GM19452 (cell line): ENCODE measurements around the gene TJP2.

Experiments
- ATAC-seq: cut with Tn5 transposase; IDR thresholded peaks from one replicate; pipeline ENCODE4 v1.9.1; 2021; ENCODE audit not compliant: unreplicated experiment

TJP2 gene

DNA sequence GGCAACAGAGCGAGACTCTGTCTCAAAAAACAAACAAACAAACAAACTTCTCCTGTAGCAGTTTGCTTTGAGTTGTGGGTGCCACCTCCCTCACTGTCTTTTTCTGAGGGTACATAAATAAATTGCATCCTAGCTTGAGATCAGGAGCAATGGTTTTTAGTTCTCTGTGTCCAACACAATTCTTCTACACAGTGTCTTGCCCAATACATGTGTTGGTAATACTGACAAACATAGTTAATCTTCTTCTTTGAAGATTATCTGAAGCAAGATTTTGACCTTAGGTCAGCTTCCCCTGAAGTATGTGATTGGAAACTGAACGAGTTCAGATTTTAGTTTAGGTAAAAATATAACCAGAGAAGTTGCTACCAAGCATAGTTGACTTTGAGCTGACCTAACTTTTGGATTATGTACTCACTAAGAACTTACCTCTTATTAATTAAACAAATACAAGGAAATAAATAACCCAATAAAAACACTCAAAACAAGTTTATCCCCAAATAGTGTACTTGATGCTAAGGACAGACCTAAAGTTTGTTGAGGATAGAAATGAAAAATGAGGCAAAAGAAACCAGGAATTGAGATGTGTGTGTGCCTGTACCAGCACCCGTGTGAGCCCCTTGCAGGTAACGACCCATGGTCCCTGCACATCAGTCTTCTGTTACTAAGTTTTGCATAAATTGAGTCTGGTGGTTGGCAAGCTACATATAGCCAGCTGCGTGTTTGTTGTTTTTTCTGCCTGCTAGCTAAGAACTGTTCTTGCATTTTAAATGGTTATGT is 16.2 kb downstream of the TJP2 start:
- ATAC-seq = peak; percentile 74

DNA sequence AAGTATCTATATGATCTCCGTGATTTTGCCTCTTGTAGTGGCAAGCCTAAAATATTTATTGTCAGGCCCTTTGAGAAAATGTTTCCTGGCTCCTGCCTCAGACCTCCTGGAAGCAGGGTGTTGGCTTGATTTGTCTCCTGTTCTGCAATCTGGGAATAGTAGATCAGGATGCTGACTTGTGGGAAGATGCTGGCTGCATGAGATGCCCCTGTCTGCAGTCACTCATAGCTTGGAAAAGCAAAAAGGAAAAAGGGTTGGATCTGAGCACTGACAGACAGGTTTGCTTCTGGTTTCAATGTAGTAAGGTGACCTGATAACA is 16.7 kb downstream of the TJP2 start:
- no peak for ATAC-seq

DNA sequence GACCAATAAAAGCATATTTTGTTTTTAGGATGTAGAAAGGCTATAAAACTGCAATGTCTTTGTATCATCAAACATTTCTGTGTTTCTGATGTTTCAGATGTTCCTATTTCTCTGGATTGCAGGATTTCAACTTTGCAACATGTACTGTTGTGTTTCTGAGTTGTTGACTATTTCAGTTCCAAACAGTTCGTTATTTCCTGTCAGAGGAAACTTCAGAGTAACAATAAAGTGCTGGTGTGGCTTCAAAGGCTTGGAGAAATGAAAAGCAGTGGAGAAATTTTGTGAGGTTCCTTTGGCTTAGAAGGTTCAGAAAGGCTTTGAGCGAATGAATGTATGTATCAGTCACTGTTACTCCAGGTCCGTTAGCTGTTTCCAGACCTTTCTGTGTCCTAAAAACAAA is 17.2 kb downstream of the TJP2 start:
- ATAC-seq = no peak

DNA sequence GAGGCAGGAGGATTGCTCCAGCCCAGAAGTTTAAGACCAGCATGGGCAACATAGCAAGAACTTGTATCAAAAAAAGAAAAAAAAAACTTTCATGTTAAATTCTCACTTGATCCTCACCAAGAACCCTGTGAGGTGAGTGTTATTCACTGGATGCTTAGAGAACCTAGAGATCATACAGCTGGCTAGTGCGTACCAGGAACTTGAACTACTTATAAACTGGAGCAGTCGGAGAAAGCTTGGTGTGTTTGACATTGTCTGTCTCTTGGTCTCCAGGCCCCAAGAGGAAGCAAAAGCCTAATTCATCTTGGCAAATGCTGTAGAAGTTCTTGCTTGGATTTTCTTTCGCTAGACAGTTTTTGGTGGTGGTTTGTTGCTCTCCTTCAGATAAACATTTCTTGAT is 18.1 kb downstream of the TJP2 start:
- ATAC-seq = no peak

DNA sequence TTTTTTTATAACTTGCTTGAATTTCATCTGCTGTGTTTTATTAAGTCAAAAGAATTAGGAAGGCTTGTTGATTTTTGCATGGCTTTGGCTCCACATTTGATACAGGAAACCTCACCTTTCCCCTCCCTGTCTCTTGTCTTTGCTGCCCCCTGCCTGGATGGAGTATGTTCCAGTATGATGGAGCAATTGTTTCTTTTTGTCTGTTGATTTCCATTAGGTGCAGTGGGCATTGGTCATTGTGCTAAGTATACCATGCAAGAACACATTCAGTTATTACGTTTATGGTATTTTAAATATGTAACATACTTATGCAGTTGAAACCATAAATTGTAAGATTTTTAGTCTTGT is 19.6 kb downstream of the TJP2 start:
- ATAC-seq = no peak

DNA sequence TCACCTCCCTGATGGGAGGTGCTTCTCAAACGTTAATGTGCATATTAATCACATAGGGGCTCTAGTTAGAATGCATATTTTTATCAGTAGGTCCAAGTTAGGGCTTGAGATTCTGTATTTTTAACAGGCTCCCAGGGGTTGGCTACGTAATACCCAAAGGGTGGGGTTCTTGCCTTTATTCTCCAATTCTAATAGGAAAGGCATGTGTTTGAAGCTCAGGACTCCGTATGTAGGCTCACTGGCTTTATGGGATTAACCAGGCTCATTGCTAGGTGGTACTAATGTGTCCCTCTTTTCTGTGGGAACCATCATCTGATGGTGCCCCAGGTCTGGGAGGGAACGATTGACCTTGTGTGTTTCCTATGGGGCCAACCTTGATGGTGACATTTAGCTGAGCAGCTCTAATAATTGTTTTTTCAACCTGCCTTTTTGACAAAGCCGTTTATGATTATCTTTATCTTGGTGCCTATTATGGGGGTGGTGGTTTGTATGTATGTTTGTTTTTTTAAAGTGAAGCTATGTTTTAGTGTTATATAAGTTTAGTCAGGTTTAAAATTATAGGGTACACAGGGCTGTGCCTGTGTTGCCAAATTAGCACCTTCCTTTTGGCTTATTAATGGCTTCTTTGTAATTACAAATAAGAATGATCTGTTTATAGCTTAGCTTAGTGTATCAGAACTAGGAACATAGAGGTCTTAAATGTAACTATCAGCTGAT is 20.8 kb downstream of the TJP2 start:
- ATAC-seq = no peak

DNA sequence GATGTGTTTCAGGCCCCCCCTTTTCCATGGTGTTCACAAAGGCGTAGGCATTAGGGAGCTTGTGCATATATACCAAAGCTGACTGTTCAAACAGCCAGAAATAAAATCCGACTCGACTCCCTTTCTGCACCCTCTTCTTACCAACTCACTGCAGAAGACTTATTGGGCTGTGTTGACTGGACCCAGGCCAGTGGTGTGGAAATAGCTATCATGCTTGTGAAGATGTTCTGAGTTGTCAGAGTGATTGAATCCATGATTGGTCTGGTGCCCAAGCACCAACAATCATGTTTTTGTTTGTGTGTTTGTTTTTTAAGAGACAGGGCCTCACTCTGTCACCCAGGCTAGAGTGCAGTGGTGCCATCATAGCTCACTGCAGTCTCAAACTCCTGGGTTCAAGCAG is 21.6 kb downstream of the TJP2 start:
- no peak for ATAC-seq

DNA sequence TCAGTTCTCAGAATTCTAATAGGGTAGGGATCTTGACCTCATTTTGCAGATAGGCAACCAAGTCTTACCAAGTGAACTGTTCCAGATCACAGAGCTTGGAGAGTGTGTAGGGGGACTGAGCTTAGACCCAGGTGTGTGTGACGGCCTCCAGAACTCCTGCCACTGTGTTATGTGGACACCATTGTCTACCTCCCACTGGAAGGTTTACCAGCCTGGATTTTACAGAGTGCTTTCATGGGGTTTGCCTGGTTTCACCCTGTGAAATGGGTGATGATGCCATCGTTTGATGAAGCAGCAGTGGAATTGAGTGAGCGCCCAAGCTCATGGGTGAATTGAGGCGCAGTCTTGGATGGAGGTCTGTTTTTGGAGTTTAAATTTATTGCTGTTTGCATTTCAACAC is 23.6 kb downstream of the TJP2 start:
- ATAC-seq = no peak

DNA sequence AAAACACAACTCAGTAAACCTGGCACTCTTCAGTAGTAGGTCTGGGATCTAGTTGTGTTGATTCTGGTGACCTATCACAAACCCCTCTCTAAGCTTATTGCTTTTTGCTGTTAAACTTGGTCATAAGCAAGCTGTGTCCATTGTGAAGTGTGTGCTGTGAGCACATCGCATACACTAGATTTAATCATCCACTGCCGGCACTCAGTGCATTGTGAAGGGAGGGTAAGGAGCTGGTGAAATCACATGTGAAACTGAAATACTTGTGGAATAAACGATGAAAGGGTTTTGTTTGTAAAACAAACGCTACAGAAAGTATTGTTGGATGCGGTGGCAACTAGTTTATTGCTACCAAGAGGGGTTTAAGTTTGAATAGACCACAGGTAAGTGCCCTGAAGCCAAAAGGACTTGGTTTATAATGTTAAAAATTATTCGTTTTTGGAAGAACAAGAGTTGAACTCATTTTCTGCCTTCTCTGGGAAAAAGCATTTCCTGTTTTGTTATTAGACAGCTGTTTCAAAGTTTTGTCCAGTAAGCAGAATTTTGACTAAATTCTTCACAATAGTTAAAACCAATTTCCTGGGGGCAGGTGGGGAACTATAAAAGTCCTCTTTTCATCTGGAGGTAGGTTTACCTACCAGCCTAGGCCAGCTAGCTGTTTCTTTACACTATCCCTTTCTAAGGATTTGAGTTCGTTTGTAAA is 24.6 kb downstream of the TJP2 start:
- no peak for ATAC-seq

DNA sequence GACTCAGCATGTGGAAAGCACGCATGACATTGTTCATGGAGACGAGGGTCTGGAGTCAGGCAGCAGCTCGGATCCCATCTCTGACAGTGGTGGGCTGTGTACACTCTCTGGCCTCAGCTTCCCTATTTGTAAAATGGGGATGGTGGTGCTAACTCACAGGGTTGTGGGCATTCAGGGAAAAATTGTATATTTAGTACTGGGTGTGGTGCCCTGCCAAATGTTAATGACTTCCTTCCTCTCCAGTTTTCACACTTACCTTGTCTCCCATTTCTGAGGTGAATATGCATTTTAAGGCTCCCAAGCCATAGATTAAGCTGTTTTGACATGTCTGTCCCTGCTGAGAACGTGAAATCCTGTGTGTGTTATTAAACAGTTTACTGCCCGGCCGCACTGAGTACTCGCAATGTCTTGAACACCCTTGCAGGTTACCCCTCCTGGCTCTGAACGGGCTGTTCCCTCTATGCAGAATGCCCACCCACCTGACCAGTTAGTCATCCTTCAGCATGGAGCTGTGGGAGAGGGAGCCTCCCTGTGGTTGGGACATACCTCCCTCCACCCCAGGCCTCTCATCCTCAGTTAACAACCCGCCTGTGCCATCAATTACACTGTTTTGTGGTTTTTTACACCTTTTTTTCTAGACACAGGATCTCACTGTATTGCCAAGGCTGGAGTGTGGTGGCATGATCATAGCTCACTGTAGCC is 25.8 kb downstream of the TJP2 start:
- ATAC-seq = no peak

DNA sequence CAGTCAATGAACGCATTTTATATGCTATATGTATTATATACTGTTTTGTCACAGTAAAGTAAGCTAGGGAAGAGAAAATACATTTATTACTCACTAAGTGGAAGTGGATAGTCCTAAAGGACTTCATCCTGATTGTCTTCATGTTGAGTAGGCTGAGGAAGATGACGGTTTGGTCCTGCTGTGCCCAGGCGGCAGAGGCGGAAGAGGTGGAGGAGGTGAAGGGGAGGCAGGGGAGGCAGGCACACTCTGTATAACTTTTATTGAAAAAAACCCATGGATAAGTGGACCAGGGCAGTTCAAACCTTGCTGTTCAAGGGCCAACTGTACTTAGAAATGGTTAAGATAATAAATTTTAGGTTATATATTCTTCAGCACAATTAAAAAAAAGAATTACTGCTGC is 28.5 kb downstream of the TJP2 start:
- ATAC-seq = no peak

DNA sequence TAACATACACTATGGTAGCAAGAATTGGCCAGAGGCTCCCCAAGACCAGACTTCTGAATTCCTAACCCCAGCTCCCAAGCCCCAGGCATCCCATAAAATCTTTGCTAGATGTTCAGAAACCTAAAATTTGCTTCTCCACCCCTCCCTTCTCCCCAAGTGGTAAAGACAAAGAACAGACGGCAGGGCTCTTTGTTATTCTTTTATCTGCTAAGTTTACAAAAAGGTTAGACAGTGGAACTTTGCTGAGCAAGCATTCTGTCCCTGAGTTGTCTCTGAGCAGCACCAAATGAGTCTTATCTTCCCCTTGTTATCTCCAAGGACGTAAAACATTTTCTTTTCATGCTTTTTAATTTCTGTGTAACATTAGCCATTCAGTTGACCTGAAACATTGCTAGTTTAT is 30.2 kb downstream of the TJP2 start:
- ATAC-seq = no peak

DNA sequence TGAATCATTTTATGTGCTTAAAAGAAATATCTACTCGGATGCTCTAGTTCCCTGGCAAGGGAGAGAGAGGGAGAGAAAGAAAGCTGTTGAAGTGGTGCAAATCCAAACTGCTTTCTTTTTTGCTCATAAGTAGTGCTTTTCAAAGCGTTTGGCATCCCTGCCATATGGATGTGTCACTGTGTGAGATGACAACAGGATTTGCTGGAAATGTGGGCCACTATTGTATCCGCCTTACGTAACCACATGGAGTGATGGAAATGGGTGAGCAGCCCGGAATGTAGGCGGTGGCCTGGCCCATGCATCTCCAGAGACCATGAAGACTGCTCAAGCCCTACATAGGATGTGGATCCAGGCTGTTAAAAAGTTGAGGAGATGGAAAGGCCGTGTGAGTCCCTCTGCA is 30.8 kb downstream of the TJP2 start:
- ATAC-seq = no peak

DNA sequence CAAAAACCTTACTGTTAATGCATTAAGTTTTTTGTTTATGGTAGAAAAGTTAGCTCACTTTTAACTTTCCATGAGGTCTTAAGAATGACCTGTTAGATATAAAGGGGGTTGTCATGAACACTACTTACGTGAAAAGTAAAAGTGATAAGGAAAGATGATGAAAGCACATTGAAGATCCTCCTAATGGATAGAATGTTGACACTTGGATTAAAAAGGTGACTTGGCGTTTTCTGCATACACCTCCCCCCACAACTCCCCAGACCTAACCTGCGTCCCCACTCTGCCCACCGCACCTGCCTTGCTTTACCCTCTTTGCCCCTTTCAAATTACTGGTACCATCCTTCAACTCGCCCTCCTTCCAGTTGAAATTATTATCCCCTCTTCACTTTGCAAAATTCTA is 32.0 kb downstream of the TJP2 start:
- ATAC-seq = no peak

DNA sequence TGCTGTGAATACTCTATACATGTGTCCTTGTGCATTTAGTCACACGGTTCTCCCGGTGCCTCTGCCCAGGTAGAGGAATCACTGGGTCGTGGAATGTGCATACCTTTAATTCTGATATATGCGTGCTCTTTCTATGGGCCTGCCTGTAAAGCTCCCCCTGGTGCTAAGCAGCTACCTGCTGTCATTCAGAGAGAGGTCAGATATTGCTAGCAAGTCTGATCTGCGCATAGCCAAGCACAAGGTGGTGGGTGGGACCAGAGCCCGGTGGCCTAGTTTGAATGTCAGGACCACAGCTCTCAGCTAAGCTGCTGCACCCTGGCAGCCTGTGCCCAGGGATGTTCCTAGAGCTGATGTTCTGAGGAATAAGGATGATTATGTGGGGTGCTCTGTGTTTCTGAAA is 33.4 kb downstream of the TJP2 start:
- no peak for ATAC-seq

DNA sequence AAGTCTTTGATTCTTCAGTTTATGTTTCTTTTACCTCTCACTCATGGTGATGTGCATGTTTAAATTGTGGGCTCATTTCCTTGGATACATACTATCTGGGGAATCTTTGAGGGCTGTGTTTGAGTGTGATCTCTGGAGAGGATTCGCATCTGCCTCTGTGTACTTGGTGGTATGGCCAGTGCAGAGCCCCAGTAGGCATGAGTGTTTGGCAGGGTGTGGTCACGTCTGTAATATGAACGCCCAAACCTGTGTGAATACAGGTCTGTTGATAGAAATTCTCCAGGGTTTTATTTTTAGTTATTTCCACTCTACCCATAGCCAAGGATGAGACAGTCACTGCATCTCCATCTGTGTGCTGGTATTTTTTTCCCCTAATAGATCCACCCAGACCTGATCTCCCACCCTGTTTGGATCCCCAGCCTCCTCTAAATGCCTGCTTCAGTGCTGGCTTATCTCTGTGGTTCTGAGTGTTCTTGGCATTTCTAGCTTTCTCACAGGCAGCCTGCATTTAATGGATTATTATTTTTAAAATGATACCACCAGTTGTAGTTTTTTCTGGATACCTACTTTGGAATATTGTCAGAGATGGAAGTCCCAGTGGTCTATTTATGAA is 37.5 kb downstream of the TJP2 start:
- ATAC-seq = no peak

DNA sequence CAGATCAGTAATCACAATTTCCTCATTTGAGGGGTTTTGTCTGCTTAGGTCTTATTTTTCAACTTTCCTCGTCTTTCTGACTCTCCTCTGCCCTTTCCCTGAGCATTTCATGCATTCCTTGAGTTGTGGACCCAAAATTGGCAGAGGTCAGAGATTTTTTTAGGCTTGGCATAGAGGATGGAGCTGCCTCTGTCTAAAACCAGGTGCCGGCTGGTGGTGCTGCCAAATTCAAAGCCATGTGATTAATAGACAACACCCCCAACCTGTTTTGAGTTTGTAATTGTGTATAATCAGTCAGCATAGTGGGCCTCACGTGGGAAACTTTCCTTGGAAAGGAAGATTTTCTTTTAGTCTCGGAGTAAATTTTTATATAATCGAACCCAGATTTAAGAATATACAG is 39.6 kb downstream of the TJP2 start:
- ATAC-seq = no peak

DNA sequence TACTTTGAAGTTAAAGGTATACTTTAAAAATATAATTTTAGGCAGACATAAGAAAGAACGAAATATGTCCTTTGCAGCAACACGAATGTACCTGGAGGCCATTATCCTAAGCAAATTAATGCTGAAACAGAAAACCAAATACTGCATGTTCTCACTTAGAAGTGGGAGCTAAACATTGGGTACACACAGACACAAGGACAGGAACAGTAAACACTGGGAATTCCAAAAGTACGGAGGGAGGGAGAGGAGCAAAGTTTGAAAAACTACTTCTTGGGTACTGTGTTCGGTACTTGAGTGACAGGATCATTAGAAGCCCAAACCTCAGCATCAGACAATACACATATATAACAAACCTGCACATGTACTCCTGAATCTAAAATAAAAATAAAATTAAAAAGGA is 40.9 kb downstream of the TJP2 start:
- ATAC-seq = no peak

DNA sequence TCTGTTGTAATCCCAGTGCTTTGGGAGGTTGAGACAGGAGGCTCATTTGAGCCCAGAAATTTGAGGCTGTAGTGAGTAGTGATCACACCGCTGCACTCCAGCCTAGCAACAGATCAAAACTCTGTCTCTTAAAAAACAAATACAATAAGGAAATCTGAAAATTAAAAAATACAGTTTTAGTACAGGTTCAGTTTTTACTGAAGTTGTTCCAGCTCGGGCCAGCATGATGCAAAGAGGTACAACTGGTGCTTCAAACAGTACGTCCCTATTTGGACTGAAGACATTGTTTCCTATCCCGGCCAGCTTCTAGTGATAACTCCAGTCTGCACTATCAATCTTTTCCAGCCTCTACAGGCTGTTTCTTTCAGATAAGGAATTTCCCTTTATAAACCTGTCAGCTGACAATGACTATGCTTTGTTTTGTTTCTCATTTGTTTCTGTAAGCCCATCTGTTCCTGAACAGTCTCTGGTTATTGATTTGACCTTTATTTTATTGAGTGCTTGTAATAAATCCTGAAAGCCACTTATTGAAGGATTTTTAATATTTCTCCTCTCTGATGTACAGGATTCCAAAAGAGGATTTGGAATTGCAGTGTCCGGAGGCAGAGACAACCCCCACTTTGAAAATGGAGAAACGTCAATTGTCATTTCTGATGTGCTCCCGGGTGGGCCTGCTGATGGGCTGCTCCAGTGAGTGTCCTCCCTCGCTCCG is 41.9 kb downstream of the TJP2 start:
- no peak for ATAC-seq

DNA sequence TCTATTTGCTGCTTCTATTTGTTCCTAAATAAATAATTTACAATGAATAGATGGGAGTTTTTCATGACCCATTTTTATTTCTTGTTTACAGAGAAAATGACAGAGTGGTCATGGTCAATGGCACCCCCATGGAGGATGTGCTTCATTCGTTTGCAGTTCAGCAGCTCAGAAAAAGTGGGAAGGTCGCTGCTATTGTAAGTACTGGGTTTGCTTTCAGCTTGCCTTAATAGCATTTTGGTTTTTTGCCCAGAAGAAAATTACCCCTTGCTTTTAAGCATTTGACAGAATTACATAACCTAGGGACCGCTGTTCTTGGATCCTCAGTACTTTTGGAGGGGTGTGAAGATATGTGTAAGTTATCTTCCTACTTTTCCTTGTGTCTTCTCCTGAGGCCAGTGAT is 44.1 kb downstream of the TJP2 start:
- ATAC-seq = no peak

DNA sequence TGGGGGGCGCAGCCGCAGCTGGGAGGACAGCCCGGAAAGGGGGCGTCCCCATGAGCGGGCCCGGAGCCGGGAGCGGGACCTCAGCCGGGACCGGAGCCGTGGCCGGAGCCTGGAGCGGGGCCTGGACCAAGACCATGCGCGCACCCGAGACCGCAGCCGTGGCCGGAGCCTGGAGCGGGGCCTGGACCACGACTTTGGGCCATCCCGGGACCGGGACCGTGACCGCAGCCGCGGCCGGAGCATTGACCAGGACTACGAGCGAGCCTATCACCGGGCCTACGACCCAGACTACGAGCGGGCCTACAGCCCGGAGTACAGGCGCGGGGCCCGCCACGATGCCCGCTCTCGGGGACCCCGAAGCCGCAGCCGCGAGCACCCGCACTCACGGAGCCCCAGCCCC is 47.0 kb downstream of the TJP2 start:
- ATAC-seq = no peak
